Choroid plexus epithelial cell (primary cell): ENCODE results near the gene MAP3K20.
"Not testable (repeated sequence)": the region's sequence is repeated elsewhere in the genome, so short reads cannot be mapped to it uniquely, and the experiment has no call there.

Experiments
- DNase-seq: peaks from one replicate; pipeline ENCODE4 v3.0.0-alpha.2; 2010; ENCODE audit warnings: low read depth
- H3K4me3 ChIP-seq: 2 replicates; pipeline ENCODE4 v1.5.1; 2011; ENCODE audit warnings: low read depth, mild to moderate bottlenecking, control low read depth, low read length, moderate library complexity
- TF ChIP-seq, protein P1 (sequence below): conservative IDR thresholded peaks from 2 replicates; pipeline ENCODE4 v1.5.1; 2011; ENCODE audit warnings: low read depth, mild to moderate bottlenecking, control low read depth, inconsistent platforms, low read length, moderate library complexity

The MAP3K20 gene

DNA sequence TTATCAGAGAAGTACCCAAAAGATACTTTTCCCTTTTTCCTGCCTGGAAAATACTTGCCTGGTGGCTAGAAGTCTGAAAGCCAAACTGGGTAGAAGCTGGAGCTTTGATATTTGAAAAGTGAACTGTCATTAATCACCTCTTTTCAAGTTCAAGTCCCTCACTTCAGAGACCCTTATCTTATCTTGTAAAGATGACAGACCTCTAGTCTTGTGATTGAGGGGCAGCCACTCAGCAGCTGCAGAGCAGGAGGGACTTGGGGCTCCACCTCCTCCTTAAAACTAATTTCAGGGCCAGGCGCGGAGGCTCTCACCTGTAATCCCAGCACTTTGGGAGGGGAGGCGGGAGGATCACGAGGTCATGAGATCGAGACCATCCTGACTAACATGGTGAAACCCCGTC, 214.9 kb downstream of the MAP3K20 start:
- DNase-seq: no peak
- TF ChIP-seq, protein P1, sequence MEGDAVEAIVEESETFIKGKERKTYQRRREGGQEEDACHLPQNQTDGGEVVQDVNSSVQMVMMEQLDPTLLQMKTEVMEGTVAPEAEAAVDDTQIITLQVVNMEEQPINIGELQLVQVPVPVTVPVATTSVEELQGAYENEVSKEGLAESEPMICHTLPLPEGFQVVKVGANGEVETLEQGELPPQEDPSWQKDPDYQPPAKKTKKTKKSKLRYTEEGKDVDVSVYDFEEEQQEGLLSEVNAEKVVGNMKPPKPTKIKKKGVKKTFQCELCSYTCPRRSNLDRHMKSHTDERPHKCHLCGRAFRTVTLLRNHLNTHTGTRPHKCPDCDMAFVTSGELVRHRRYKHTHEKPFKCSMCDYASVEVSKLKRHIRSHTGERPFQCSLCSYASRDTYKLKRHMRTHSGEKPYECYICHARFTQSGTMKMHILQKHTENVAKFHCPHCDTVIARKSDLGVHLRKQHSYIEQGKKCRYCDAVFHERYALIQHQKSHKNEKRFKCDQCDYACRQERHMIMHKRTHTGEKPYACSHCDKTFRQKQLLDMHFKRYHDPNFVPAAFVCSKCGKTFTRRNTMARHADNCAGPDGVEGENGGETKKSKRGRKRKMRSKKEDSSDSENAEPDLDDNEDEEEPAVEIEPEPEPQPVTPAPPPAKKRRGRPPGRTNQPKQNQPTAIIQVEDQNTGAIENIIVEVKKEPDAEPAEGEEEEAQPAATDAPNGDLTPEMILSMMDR: no peak
- no peak overlapping the region for H3K4me3 ChIP-seq

DNA sequence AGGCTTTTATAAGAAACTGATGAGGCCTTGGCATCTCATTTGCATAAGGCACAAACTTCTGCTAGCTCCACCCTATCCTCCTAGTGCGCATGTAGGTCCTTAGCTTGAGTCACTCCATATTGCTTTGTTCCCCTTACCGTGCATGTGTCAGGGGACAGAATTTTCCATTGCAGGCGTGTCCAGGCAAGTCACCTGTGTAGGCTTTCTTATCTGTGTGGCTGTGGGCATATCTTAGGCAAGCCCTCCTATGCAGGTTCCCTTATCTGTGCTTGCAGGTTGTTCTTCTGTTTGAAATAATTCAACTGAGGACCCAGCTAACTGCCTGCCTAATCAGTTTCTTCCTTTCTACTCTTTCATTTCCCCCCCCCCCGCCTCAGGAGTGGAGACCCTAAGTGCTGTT, 215.8 kb downstream of the MAP3K20 start:
- TF ChIP-seq, protein P1: no peak
- no peak for DNase-seq
- H3K4me3 ChIP-seq: no peak overlapping the region

DNA sequence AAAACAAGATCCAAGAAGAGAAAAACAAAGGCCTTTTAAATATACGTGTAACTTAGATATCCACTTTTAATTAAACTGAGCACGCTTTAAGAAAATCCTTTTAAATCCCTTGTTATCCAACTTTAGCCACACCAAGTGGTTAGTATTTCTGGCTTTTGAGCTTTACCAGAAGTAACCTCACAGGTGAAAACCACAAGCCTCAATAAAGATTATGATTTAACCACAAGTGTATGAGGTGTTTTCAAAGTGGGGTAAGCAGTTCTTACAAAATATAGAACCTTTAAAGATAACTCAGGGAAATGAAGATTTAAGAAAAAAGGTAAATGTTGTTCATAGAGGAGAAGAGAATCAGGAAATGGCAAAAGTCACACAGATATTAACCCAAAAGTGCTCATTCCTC, 220.6 kb downstream of the MAP3K20 start:
- H3K4me3 ChIP-seq: no peak overlapping the region
- no peak for DNase-seq
- TF ChIP-seq, protein P1: no peak

DNA sequence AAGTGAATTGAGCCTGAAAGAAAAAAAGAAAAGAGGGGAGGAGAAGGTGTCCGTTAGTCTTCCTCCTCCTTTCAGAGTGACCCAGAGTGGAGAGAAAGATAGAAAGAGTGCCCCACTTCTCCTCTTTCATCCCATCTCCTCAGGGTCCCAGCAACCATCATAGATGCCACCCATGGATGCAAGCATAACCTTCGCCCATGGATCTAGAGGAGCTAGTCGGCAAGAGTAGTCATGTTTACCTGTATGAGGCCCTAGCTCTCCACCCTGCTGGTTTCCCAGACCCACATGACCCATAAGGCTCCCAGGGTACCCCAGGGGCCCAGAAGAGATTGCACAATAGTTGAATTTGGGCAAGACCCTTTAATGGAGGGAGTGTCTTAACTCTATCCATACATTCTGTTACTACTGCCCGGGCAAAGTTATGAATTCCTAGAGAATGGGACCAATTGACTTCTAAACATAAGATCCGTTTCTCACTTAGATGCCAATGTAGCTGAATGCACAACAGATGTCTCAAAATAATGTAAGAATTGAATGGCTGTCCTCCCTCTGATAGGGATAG, 223.0 kb downstream of the MAP3K20 start:
- TF ChIP-seq, protein P1: no peak
- DNase-seq: peak; percentile 30
- no peak overlapping the region for H3K4me3 ChIP-seq

DNA sequence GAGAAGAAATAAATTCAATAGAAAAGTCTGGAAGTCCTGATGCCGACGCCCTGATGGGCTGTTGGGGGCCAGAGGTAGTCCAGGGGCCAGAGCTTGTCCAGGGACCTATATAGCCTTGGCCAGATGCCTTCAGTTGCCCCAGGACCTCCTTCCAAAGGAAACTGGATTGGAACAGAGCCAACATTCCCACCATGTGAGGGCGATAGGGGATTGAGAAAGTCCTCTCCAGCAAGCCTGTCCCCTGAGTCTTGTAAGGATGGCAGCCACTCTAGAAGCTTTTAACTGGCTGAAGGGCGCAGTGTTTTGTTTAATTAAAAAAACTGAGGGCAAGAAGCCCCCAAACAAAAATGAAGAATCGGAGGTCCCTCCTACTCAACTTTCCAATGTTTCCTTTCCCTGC, 224.1 kb downstream of the MAP3K20 start:
- no peak for DNase-seq
- TF ChIP-seq, protein P1: no peak
- no peak overlapping the region for H3K4me3 ChIP-seq

DNA sequence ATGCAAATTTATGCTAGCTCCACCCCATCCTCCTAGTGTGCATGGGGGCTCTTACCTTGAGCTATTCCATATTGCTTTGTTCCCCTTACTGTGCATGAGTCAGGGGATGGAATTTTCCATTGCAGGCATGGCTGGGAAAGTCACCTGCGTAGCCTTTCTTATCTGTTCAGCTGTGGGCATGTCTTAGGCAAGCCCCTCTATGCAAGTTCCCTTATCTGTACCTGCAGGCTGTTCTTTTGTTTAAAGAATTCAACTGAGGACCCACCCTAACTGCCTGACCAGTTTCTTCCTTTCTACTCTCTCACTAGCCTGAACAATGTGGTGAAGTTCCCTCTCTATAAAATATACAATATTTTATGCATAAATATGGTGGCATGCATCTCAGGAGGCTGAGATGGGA, 224.8 kb downstream of the MAP3K20 start:
- no peak overlapping the region for H3K4me3 ChIP-seq
- DNase-seq: no peak
- TF ChIP-seq, protein P1: no peak

DNA sequence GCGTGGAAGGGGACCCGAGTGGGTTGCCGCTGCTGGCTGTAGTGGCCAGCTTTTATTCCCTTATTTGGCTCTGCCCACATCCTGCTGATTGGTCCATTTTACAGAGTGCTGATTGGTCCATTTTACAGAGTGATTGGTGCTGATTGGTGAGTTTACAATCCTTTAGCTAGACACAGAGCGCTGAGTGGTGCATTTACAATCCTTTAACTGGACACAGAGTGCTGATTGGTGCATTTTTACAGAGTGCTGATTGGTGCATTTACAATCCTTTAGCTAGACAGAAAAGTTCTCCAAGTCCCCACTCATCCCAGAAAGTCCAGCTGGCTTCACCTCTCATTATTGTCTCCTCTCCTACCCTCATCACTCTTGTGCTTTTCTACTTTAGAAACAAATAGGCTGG, 225.9 kb downstream of the MAP3K20 start:
- DNase-seq, H3K4me3 ChIP-seq: not testable (repeated sequence)
